Stimulated activated naive B cell treated with anti-CD40 and anti-IgM and Interleukin-4, amounts not matched to agents 10 μg/mL and 1 μg/mL and 100 μg/mL, for 72 hours (primary cell): ENCODE results near the gene GFPT1.
"Not testable (repeated sequence)": the region's sequence is repeated elsewhere in the genome, so short reads cannot be mapped to it uniquely, and the experiment has no call there.

Experiments used
- ATAC-seq, 2 donors: fragments of 150-1000 bp; cut with Tn5 transposase; replicated peaks; 2 replicates each; pipeline ENCODE4 v1.10.0; 2021; ENCODE audit warnings: moderate library complexity in 1 of 2
- DNase-seq: peaks from one replicate; pipeline ENCODE4 v3.0.0; 2021
- H3K27ac Mint-ChIP-seq: one replicate; pipeline ENCODE4 v1.8.0; 2022; ENCODE audit warnings: mild to moderate bottlenecking, mixed read lengths
- H3K27me3 Mint-ChIP-seq, 2 donors: one replicate each; pipeline ENCODE4 v1.8.0; 2022; ENCODE audit warnings: mixed read lengths in 2 of 2
- H3K36me3 Mint-ChIP-seq, 2 donors: one replicate each; pipeline ENCODE4 v1.8.0; 2022; ENCODE audit warnings: mixed read lengths in 2 of 2, mild to moderate bottlenecking in 1 of 2
- H3K4me1 Mint-ChIP-seq, 2 donors: one replicate each; pipeline ENCODE4 v1.8.0; 2022; ENCODE audit warnings: mixed read lengths in 2 of 2, mild to moderate bottlenecking in 1 of 2
- H3K4me3 Mint-ChIP-seq, 2 donors: one replicate each; pipeline ENCODE4 v1.8.0; 2022; ENCODE audit warnings: mild to moderate bottlenecking in 2 of 2, mixed read lengths in 2 of 2, moderate library complexity in 1 of 2
- H3K9me3 Mint-ChIP-seq, 2 donors: one replicate each; pipeline ENCODE4 v1.8.0; 2022; ENCODE audit warnings: mixed read lengths in 2 of 2, mild to moderate bottlenecking in 1 of 2

Gene GFPT1

GRCh38 chr2:69386789-69387734 is at the start of gene GFPT1:
Gene GFPT1, minus strand, starts transcription at chr2:69387227. Its CDS starts 156 bp downstream, at chr2:69387071.
- H3K27ac Mint-ChIP-seq, result peak within 1 kb of the TSS; percentile 96
- H3K27me3 Mint-ChIP-seq, result no peaks in the 10 kb centered on the region
- H3K4me1 Mint-ChIP-seq, result peaks cover 22 to 48% of the 10 kb centered on the region in 2 donors
- H3K9me3 Mint-ChIP-seq, result no peaks in the 10 kb centered on the region
- peaks cover 5 to 8% of the 10 kb centered on the region in 2 donors for H3K36me3 Mint-ChIP-seq
- ATAC-seq (peak; percentile 90 to 93), DNase-seq (peak; percentile 90)
- peak within 1 kb of the TSS; percentile 86 to 96 for H3K4me3 Mint-ChIP-seq

- Mint-ChIP-seq H3K4me1 (peaks cover 17 to 32% of the 10 kb centered on the region in 2 donors), H3K27ac (peak overlapping the region; percentile 99), H3K9me3 (peaks cover 6 to 8% of the 10 kb centered on the region in 2 donors), H3K36me3 (peaks cover 8 to 9% of the 10 kb centered on the region in 2 donors), H3K27me3 (no peaks in the 10 kb centered on the region), H3K4me3 (peak overlapping the region; percentile 93 to 95)
- ATAC-seq, result peak; percentile 11 to 16
- DNase-seq, result no peak
Observed at GRCh38 chr2:69436596-69436937, 49.5 kb upstream of the GFPT1 start.

- H3K4me1 Mint-ChIP-seq, result peaks cover 19 to 32% of the 10 kb centered on the region in 2 donors
- ATAC-seq (no peak), DNase-seq (no peak)
- H3K27me3 Mint-ChIP-seq, result no peaks in the 10 kb centered on the region
- H3K9me3 Mint-ChIP-seq, result peaks cover 4 to 8% of the 10 kb centered on the region in 2 donors
- H3K4me3 Mint-ChIP-seq, result peak overlapping the region in 1 of 2 donors; percentile 11
- H3K36me3 Mint-ChIP-seq, result peaks cover 12 to 14% of the 10 kb centered on the region in 2 donors
- peak overlapping the region; percentile 33 for H3K27ac Mint-ChIP-seq
Observed at GRCh38 chr2:69434753-69435152, 47.7 kb upstream of the GFPT1 start.

- peaks cover 13 to 16% of the 10 kb centered on the region in 2 donors for H3K36me3 Mint-ChIP-seq
- peaks cover 4% of the 10 kb centered on the region in 2 donors for H3K4me1 Mint-ChIP-seq
- no peak for DNase-seq
- no peaks in the 10 kb centered on the region for H3K27me3 Mint-ChIP-seq
- no peaks in the 10 kb centered on the region for H3K9me3 Mint-ChIP-seq
- no peak for ATAC-seq
- no peak overlapping the region for H3K4me3 Mint-ChIP-seq
- H3K27ac Mint-ChIP-seq, result no peak overlapping the region
Observed at GRCh38 chr2:69429491-69430183, 42.6 kb upstream of the GFPT1 start.

- no peak overlapping the region for H3K4me3 Mint-ChIP-seq
Observed at GRCh38 chr2:69428981-69429380, 42.0 kb upstream of the GFPT1 start.

GRCh38 chr2:69424419-69424818 is 37.4 kb upstream of the GFPT1 start:
- H3K9me3 Mint-ChIP-seq, result no peaks in the 10 kb centered on the region
- no peak for DNase-seq
- H3K36me3 Mint-ChIP-seq, result peaks cover 12 to 24% of the 10 kb centered on the region in 2 donors
- no peaks in the 10 kb centered on the region for H3K27me3 Mint-ChIP-seq
- H3K4me3 Mint-ChIP-seq, result no peak overlapping the region
- ATAC-seq, result no peak
- H3K27ac Mint-ChIP-seq, result no peak overlapping the region
- peaks cover 0 to 6% of the 10 kb centered on the region in 2 donors for H3K4me1 Mint-ChIP-seq

More at GRCh38 chr2:69428981-69429380, 42.0 kb upstream of the GFPT1 start:
- DNase-seq (no peak), ATAC-seq (no peak)
- Mint-ChIP-seq H3K4me1 (peaks cover 0 to 2% of the 10 kb centered on the region in 2 donors), H3K27me3 (no peaks in the 10 kb centered on the region), H3K9me3 (no peaks in the 10 kb centered on the region), H3K27ac (no peak overlapping the region), H3K36me3 (peaks cover 11 to 14% of the 10 kb centered on the region in 2 donors)

GRCh38 chr2:69422198-69422597 is 35.2 kb upstream of the GFPT1 start:
- Mint-ChIP-seq H3K27ac (peak overlapping the region; percentile 73), H3K27me3 (no peaks in the 10 kb centered on the region), H3K36me3 (peaks cover 14 to 21% of the 10 kb centered on the region in 2 donors), H3K4me3 (no peak overlapping the region), H3K9me3 (no peaks in the 10 kb centered on the region), H3K4me1 (peaks cover 0 to 6% of the 10 kb centered on the region in 2 donors)
- ATAC-seq (no peak), DNase-seq (no peak)

GRCh38 chr2:69419111-69419510 is 32.1 kb upstream of the GFPT1 start:
- not testable (repeated sequence) for H3K27ac Mint-ChIP-seq, DNase-seq, H3K4me3 Mint-ChIP-seq, H3K27me3 Mint-ChIP-seq, H3K4me1 Mint-ChIP-seq, H3K9me3 Mint-ChIP-seq, ATAC-seq
- H3K36me3 Mint-ChIP-seq, result peaks cover 17 to 30% of the 10 kb centered on the region in 2 donors

GRCh38 chr2:69416147-69416546 is 29.1 kb upstream of the GFPT1 start:
- no peak overlapping the region for H3K27ac Mint-ChIP-seq
- H3K9me3 Mint-ChIP-seq, result no peaks in the 10 kb centered on the region
- no peaks in the 10 kb centered on the region for H3K4me1 Mint-ChIP-seq
- peaks cover 13 to 24% of the 10 kb centered on the region in 2 donors for H3K36me3 Mint-ChIP-seq
- no peak for ATAC-seq
- no peak overlapping the region for H3K4me3 Mint-ChIP-seq
- H3K27me3 Mint-ChIP-seq, result no peaks in the 10 kb centered on the region
- DNase-seq, result no peak

- no peak for DNase-seq
- Mint-ChIP-seq H3K4me3 (no peak overlapping the region), H3K36me3 (peaks cover 17 to 21% of the 10 kb centered on the region in 2 donors), H3K9me3 (no peaks in the 10 kb centered on the region), H3K27me3 (no peaks in the 10 kb centered on the region), H3K27ac (no peak overlapping the region), H3K4me1 (peaks cover 0 to 6% of the 10 kb centered on the region in 2 donors)
- ATAC-seq, result no peak
Observed at GRCh38 chr2:69411120-69411519, 24.1 kb upstream of the GFPT1 start.

GRCh38 chr2:69405306-69405705 is 18.3 kb upstream of the GFPT1 start:
- no peaks in the 10 kb centered on the region for H3K27me3 Mint-ChIP-seq
- ATAC-seq (no peak), DNase-seq (no peak)
- no peak overlapping the region for H3K27ac Mint-ChIP-seq
- peaks cover 2 to 5% of the 10 kb centered on the region in 2 donors for H3K9me3 Mint-ChIP-seq
- peaks cover 39 to 47% of the 10 kb centered on the region in 2 donors for H3K36me3 Mint-ChIP-seq
- no peak overlapping the region for H3K4me3 Mint-ChIP-seq
- peaks cover 0 to 5% of the 10 kb centered on the region in 2 donors for H3K4me1 Mint-ChIP-seq

- no peaks in the 10 kb centered on the region for H3K4me1 Mint-ChIP-seq
- H3K27me3 Mint-ChIP-seq, result no peaks in the 10 kb centered on the region
- H3K36me3 Mint-ChIP-seq, result peaks cover 28 to 35% of the 10 kb centered on the region in 2 donors
- no peak for ATAC-seq
- DNase-seq, result no peak
- H3K9me3 Mint-ChIP-seq, result peaks cover 2 to 5% of the 10 kb centered on the region in 2 donors
- no peak overlapping the region for H3K27ac Mint-ChIP-seq
- no peak overlapping the region for H3K4me3 Mint-ChIP-seq
Observed at GRCh38 chr2:69400121-69400520, 13.1 kb upstream of the GFPT1 start.

- Mint-ChIP-seq H3K27ac (no peak overlapping the region), H3K36me3 (peaks cover 19 to 36% of the 10 kb centered on the region in 2 donors)
Observed at GRCh38 chr2:69397234-69397633, 10.2 kb upstream of the GFPT1 start.

GRCh38 chr2:69395866-69396265 is 8.8 kb upstream of the GFPT1 start:
- peaks cover 14 to 29% of the 10 kb centered on the region in 2 donors for H3K36me3 Mint-ChIP-seq
- no peak for ATAC-seq
- H3K27ac Mint-ChIP-seq, result no peak overlapping the region
- no peak for DNase-seq
- no peaks in the 10 kb centered on the region for H3K27me3 Mint-ChIP-seq
- no peak overlapping the region for H3K4me3 Mint-ChIP-seq
- H3K9me3 Mint-ChIP-seq, result no peaks in the 10 kb centered on the region
- H3K4me1 Mint-ChIP-seq, result peaks cover 4 to 7% of the 10 kb centered on the region in 2 donors

More at GRCh38 chr2:69397234-69397633, 10.2 kb upstream of the GFPT1 start:
- ATAC-seq (no peak), DNase-seq (no peak)
- Mint-ChIP-seq H3K27me3 (no peaks in the 10 kb centered on the region), H3K9me3 (no peaks in the 10 kb centered on the region), H3K4me3 (no peak overlapping the region), H3K4me1 (peaks cover 4 to 7% of the 10 kb centered on the region in 2 donors)
